IMR-90 (cell line): ENCODE results near the gene NCCRP1. TPM values are rescaled to one million over a fixed set of nuclear protein-coding genes. Genes with fewer than 3 reads are reported as not detected.

Source experiments
- ATAC-seq: fragments of 200-7000 bp; cut with Tn5 transposase; 2 replicates; pipeline ENCODE4 v1.9.1; 2020; ENCODE audit warnings: low read depth, mild to moderate bottlenecking, moderate library complexity
- BruUV-seq: library from RNA; stranded (reverse); fragments of 400-500 nt; replicated peaks from 2 replicates; lab custom pipeline; 2021; lab: Mats Ljungman, UMichigan
- CTCF ChIA-PET: fragments of 300-600 bp; formaldehyde crosslinking; extraction: SDS; loops from one replicate; lab custom pipeline; 2021; ENCODE audit warnings: antibody characterized with exemption; lab: Yijun Ruan, JAX
- POLR2A ChIA-PET: fragments of 300-600 bp; sonication (Branson Sonifier 250); formaldehyde crosslinking; loops from one replicate; lab custom pipeline; 2022; ENCODE audit warnings: antibody characterized with exemption; ENCODE audit not compliant: unreplicated experiment; lab: Charles Lee
- DNase-seq: peaks from one replicate; pipeline ENCODE4 v3.0.0; 2013
- H2AFZ ChIP-seq: replicated peaks from 2 replicates; pipeline ENCODE3; 2013; ENCODE audit warnings: low read length, mild to moderate bottlenecking; ENCODE audit not compliant: poor library complexity
- H2AK5ac ChIP-seq: 2 replicates; pipeline ENCODE4 v1.6.1; 2013; ENCODE audit warnings: low read depth, low read length, inconsistent platforms
- H2AK9ac ChIP-seq: replicated peaks from 2 replicates; pipeline ENCODE3; 2013; ENCODE audit warnings: mild to moderate bottlenecking, low read depth, low read length, moderate library complexity; ENCODE audit not compliant: poor library complexity
- H2BK120ac ChIP-seq: 2 replicates; pipeline ENCODE4 v1.6.1; 2013; ENCODE audit warnings: low read depth, low read length, inconsistent platforms
- H2BK15ac ChIP-seq: 3 replicates; pipeline ENCODE4 v1.6.1; 2013; ENCODE audit warnings: low read depth, low read length, inconsistent platforms
- H2BK20ac ChIP-seq: 2 replicates; pipeline ENCODE4 v1.6.1; 2013; ENCODE audit warnings: low read depth, mild to moderate bottlenecking, inconsistent platforms, low read length, moderate library complexity
- H2BK5ac ChIP-seq: 2 replicates; pipeline ENCODE4 v1.6.1; 2013; ENCODE audit warnings: mild to moderate bottlenecking, low read depth, low read length, inconsistent platforms; ENCODE audit not compliant: poor library complexity, severe bottlenecking
- H3K14ac ChIP-seq: replicated peaks from 2 replicates; pipeline ENCODE4 v1.6.1; 2013; ENCODE audit warnings: low read depth, low read length, inconsistent platforms
- H3K18ac ChIP-seq: 2 replicates; pipeline ENCODE4 v1.6.1; 2013; ENCODE audit warnings: low read depth, low read length, control low read depth
- H3K23ac ChIP-seq: 2 replicates; pipeline ENCODE4 v1.6.1; 2013; ENCODE audit warnings: low read depth, low read length, inconsistent platforms
- H3K27ac ChIP-seq: 2 replicates; pipeline ENCODE4 v1.5.1; 2013; ENCODE audit warnings: mild to moderate bottlenecking, control low read depth, low read length; ENCODE audit not compliant: insufficient read depth
- H3K27me3 ChIP-seq: 2 replicates; pipeline ENCODE4 v1.6.1; 2013; ENCODE audit warnings: low read length; ENCODE audit not compliant: control insufficient read depth, insufficient read depth
- H3K36me3 ChIP-seq: 2 replicates; pipeline ENCODE4 v1.6.1; 2013; ENCODE audit warnings: low read length, mixed read lengths; ENCODE audit not compliant: control insufficient read depth, insufficient read depth
- H3K4ac ChIP-seq: 2 replicates; pipeline ENCODE4 v1.6.1; 2013; ENCODE audit warnings: low read depth, low read length, inconsistent platforms
- H3K4me1 ChIP-seq: 2 replicates; pipeline ENCODE4 v1.6.1; 2013; ENCODE audit warnings: low read length, mixed read lengths; ENCODE audit not compliant: control insufficient read depth, insufficient read depth
- H3K4me2 ChIP-seq: 2 replicates; pipeline ENCODE4 v1.6.1; 2013; ENCODE audit warnings: low read depth, mild to moderate bottlenecking, control low read depth, low read length, moderate library complexity
- H3K4me3 ChIP-seq: 2 replicates; pipeline ENCODE4 v1.5.1; 2013; ENCODE audit warnings: low read depth, mild to moderate bottlenecking, control low read depth, low read length, moderate library complexity; ENCODE audit not compliant: insufficient read depth
- H3K56ac ChIP-seq: 2 replicates; pipeline ENCODE4 v1.6.1; 2013; ENCODE audit warnings: low read length, inconsistent platforms; ENCODE audit not compliant: insufficient read depth; ENCODE audit errors: extremely low read depth
- H3K79me1 ChIP-seq, 2 experiments: 2 replicates each; pipeline ENCODE4 v1.6.1; 2013; ENCODE audit warnings: low read length in 2 of 2, inconsistent platforms in 1 of 2, low read depth in 1 of 2
- H3K9ac ChIP-seq: 2 replicates; pipeline ENCODE4 v1.6.1; 2013; ENCODE audit warnings: low read depth, low read length, control low read depth
- H3K9me1 ChIP-seq: 2 replicates; pipeline ENCODE4 v1.6.1; 2013; ENCODE audit warnings: low read length, inconsistent platforms; ENCODE audit not compliant: insufficient read depth
- H3K9me3 ChIP-seq: 2 replicates; pipeline ENCODE4 v1.6.1; 2013; ENCODE audit warnings: low read length; ENCODE audit not compliant: control insufficient read depth, insufficient read depth
- H4K20me1 ChIP-seq: 2 replicates; pipeline ENCODE4 v1.6.1; 2013; ENCODE audit warnings: low read length, inconsistent platforms; ENCODE audit not compliant: insufficient read depth
- H4K5ac ChIP-seq: 2 replicates; pipeline ENCODE4 v1.6.1; 2013; ENCODE audit warnings: mild to moderate bottlenecking, low read depth, low read length, control low read depth
- H4K8ac ChIP-seq, 2 experiments: 2 replicates each; pipeline ENCODE4 v1.6.1; 2013; ENCODE audit warnings: low read depth in 2 of 2, low read length in 2 of 2, control low read depth in 1 of 2, inconsistent platforms in 1 of 2
- H4K91ac ChIP-seq: 2 replicates; pipeline ENCODE4 v1.6.1; 2013; ENCODE audit warnings: low read depth, low read length, inconsistent platforms; ENCODE audit not compliant: insufficient read depth
- CHD1 ChIP-seq: IDR thresholded peaks from 2 replicates; pipeline ENCODE4 v1.6.1; 2012; ENCODE audit warnings: low read depth, low read length, improper control_type of control experiment
- FOS ChIP-seq: fragments of 150-350 bp; IDR thresholded peaks from 2 replicates; pipeline ENCODE4 v1.6.1; 2016; ENCODE audit warnings: low read depth, low read length
- MXI1 ChIP-seq: IDR thresholded peaks from 2 replicates; pipeline ENCODE4 v1.6.1; 2012; ENCODE audit warnings: low read depth, mild to moderate bottlenecking, low read length, moderate library complexity, borderline replicate concordance
- WGBS, 2 experiments: methylation state at CpG; one replicate each; pipeline versions ENCODE4 v1.1.5 to v1.1.7; 2013; ENCODE audit warnings: missing lambda C conversion rate in 2 of 2; ENCODE audit not compliant: insufficient read length in 1 of 2; ENCODE audit errors: extremely low coverage in 2 of 2; 5-methylcytosine and 5-hydroxymethylcytosine counted together
- dilution Hi-C: fragments of 300-500 bp; cut with HindIII; formaldehyde crosslinking; loops from one replicate; pipeline ENCODE4 v1.14.3; 2018; ENCODE audit warnings: low sequenced_read_pairs; ENCODE audit not compliant: unreplicated experiment
- in situ Hi-C: fragments of 300-500 bp; cut with MboI; formaldehyde crosslinking; loops from 3 replicates; pipeline ENCODE4 v1.14.3; 2019; ENCODE audit warnings: low sequenced_read_pairs, inconsistent platforms, mixed read lengths
- intact Hi-C: fragments of 100-400 bp; cut with micrococcal nuclease; formaldehyde crosslinking; loops from 2 replicates; pipeline ENCODE4 v1.10.0; 2022
- polyA plus RNA-seq, 3 experiments: library from polyadenylated mRNA; depleted of rRNA; stranded (reverse); fragments of >200 nt; gene quantifications; 2 replicates each; pipeline ENCODE4 v1.2.3, GENCODE V29; 2012; ENCODE audit warnings: low replicate concordance in 1 of 3
- total RNA-seq: library from RNA; depleted of rRNA; stranded (reverse); fragments of >200 nt; gene quantifications from 2 replicates; pipeline ENCODE4 v1.2.3, GENCODE V29; 2012

The NCCRP1 gene
- total and polyA plus RNA-seq, 2 of the 4 experiments (the other 2 are of a cell fraction): not detected

DNA sequence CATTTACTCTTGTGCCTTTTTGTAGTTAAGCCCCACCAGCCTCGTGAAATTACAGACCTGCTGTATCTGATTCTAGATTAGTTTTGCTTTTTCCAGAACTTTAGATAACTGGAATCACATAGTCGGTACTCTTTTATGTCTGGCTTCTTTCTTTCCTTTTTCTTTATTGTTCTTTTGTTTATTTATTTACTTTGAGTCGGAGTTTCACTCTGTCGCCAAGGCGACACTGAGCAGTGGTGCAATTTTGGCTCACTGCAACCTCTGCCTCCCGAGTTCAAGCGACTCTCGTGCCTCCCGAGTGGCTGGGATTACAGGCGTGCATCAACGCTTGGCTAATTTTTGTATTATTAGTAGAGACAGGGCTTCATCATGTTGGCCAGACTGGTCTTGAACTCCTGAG lies 6.0 kb upstream of the NCCRP1 start:
- Histone ChIP-seq H4K91ac (no peak overlapping the region), H4K5ac (no peak overlapping the region), H3K4me2 (no peak overlapping the region), H3K14ac (no peak overlapping the region), H3K4me1 (no peaks in the 10 kb centered on the region), H3K79me1 (no peaks in the 10 kb centered on the region), H2AK5ac (no peak overlapping the region), H3K27me3 (peaks cover 20% of the 10 kb centered on the region), H4K8ac (no peak overlapping the region), H2BK20ac (no peak overlapping the region), H2BK120ac (no peak overlapping the region), H3K4me3 (no peak overlapping the region), H2AK9ac (no peak overlapping the region), H3K36me3 (no peaks in the 10 kb centered on the region), H2BK15ac (no peak overlapping the region), H3K23ac (no peak overlapping the region), H3K9ac (no peak overlapping the region), H3K18ac (no peak overlapping the region), H3K9me3 (no peaks in the 10 kb centered on the region), H3K9me1 (no peaks in the 10 kb centered on the region), H3K56ac (no peak overlapping the region), H2BK5ac (no peak overlapping the region), H3K4ac (no peak overlapping the region), H3K27ac (no peak overlapping the region), H2AFZ (no peak overlapping the region), H4K20me1 (no peaks in the 10 kb centered on the region)
- intact Hi-C loops: no loop called here
- in situ Hi-C loops: no loop called here
- POLR2A ChIA-PET: no interaction called here
- BruUV-seq: no TSS peak
- TF ChIP-seq MXI1 (no peak), CHD1 (no peak), FOS (no peak)
- no peak for ATAC-seq
- CTCF ChIA-PET: no interaction called here
- WGBS, 2 experiments: 0% methylated on average over 3 of the region's 11 CpGs; no CpG with 5 or more reads in 1 of the 2 experiments
- no peak for DNase-seq
- dilution Hi-C loops: no loop called here
